ENCODE measurements around the gene TLN1.
A peak's percentile ranks its signal among the peaks of the same experiment; 100 is the strongest.

TLN1 gene

GRCh38 chr9:35684921-35685320 is 47.1 kb downstream of the TLN1 start:
- DNase-seq (ENCODE audit: low read depth in 2 of 2): no peak

GRCh38 chr9:35683323-35683722 is 48.7 kb downstream of the TLN1 start:
- DNase-seq (ENCODE audit: low read depth in 2 of 2): no peak

GRCh38 chr9:35682520-35683315 is 49.3 kb downstream of the TLN1 start:
- DNase-seq (ENCODE audit: low read depth in 2 of 2): no peak

- DNase-seq (ENCODE audit: low read depth in 2 of 2): no peak
These were observed 49.9 kb downstream of the TLN1 start for GRCh38 chr9:35682051-35682450.

GRCh38 chr9:35681341-35682002 is 50.5 kb downstream of the TLN1 start:
- no peak for DNase-seq (ENCODE audit: low read depth in 2 of 2)

- DNase-seq (ENCODE audit: low read depth in 2 of 2): no peak
These were observed 51.5 kb downstream of the TLN1 start for GRCh38 chr9:35680331-35681105.

GRCh38 chr9:35679766-35680330 is 52.1 kb downstream of the TLN1 start:
- no peak for DNase-seq (ENCODE audit: low read depth in 2 of 2)

- DNase-seq (ENCODE audit: low read depth in 2 of 2): no peak
These were observed 52.9 kb downstream of the TLN1 start for GRCh38 chr9:35679091-35679490.

- no peak for DNase-seq (ENCODE audit: low read depth in 2 of 2)
These were observed 56.1 kb downstream of the TLN1 start for GRCh38 chr9:35675732-35676392.

GRCh38 chr9:35675204-35675603 is 56.8 kb downstream of the TLN1 start:
- DNase-seq (ENCODE audit: low read depth in 2 of 2): no peak

GRCh38 chr9:35674025-35674361 is 58.0 kb downstream of the TLN1 start:
- no peak for DNase-seq (ENCODE audit: low read depth in 2 of 2)

- no peak for DNase-seq (ENCODE audit: low read depth in 2 of 2)
These were observed 58.6 kb downstream of the TLN1 start, which contains the start of gene CA9 for GRCh38 chr9:35673132-35674024. CA9 (plus strand) TSS chr9:35673928; CDS start chr9:35673960, 32 bp downstream.

GRCh38 chr9:35669331-35670145 is 62.5 kb downstream of the TLN1 start:
- DNase-seq (ENCODE audit: low read depth in 2 of 2): no peak

GRCh38 chr9:35667939-35668338 is 64.1 kb downstream of the TLN1 start:
- DNase-seq (ENCODE audit: low read depth in 2 of 2): no peak

- DNase-seq (ENCODE audit: low read depth in 2 of 2): no peak
These were observed 65.4 kb downstream of the TLN1 start for GRCh38 chr9:35666549-35666948.

- DNase-seq (ENCODE audit: low read depth in 2 of 2): no peak
These were observed 66.0 kb downstream of the TLN1 start for GRCh38 chr9:35666045-35666444.

- no peak for DNase-seq (ENCODE audit: low read depth in 2 of 2)
These were observed 66.5 kb downstream of the TLN1 start for GRCh38 chr9:35665471-35665818.

- peak; percentile 60 to 66 for DNase-seq (ENCODE audit: low read depth in 2 of 2)
These were observed 67.2 kb downstream of the TLN1 start, which contains the start of gene ARHGEF39 for GRCh38 chr9:35664531-35665470. ARHGEF39 (minus strand) TSS chr9:35665195; CDS start chr9:35665169, 26 bp downstream.

GRCh38 chr9:35662437-35662836 is 69.6 kb downstream of the TLN1 start:
- no peak for DNase-seq (ENCODE audit: low read depth in 2 of 2)
